Mammary epithelial cell (primary cell): ENCODE data around the gene LZTR1.

Source experiments
- CTCF ChIP-seq, 2 donors: IDR thresholded peaks in 1 of 2; conservative IDR thresholded peaks in 1 of 2; 2 replicates each; pipeline ENCODE4 v1.5.1; 2011 to 2012; ENCODE audit warnings: inconsistent platforms in 2 of 2, low read length in 2 of 2, mild to moderate bottlenecking in 2 of 2, control low read depth in 1 of 2, low read depth in 1 of 2; ENCODE audit not compliant: insufficient read depth in 1 of 2; ENCODE audit errors: extremely low read depth in 1 of 2
- EZH2 ChIP-seq: IDR thresholded peaks from 2 replicates; pipeline ENCODE4 v1.6.1; 2012; ENCODE audit warnings: low read length, inconsistent platforms, borderline replicate concordance

GRCh38 chr22:20964090-20964798 is 17.9 kb upstream of the LZTR1 start:
- TF ChIP-seq CTCF (conservative IDR thresholded peaks at IDR 0.05 in 1 of 2, IDR thresholded peaks at IDR 0.05 in 1 of 2; ENCODE audit: extremely low read depth in 1 of 2, insufficient read depth in 1 of 2, low read depth in 1 of 2, low read length in 2 of 2) = no peak
- TF ChIP-seq EZH2 = no peak
